Activated CD4-positive, alpha-beta memory T cell treated with anti-CD3 and anti-CD28 coated beads for 36 hours (primary cell): ENCODE measurements around the gene SRPX. TPM values are rescaled to one million over a fixed set of nuclear protein-coding genes. Genes with fewer than 3 reads are reported as not detected.

Experiments used
- CTCF ChIA-PET: fragments of 350-600 bp; sonication (Branson Sonifier 250); formaldehyde crosslinking; loops from one replicate; lab custom pipeline; 2021; ENCODE audit warnings: antibody characterized with exemption, inconsistent platforms; lab: Charles Lee
- POLR2A ChIA-PET: fragments of 350-600 bp; sonication (Branson Sonifier 250); formaldehyde crosslinking; loops from one replicate; lab custom pipeline; 2021; ENCODE audit warnings: antibody characterized with exemption; lab: Charles Lee
- DNase-seq: peaks from one replicate; pipeline ENCODE4 v3.0.0-alpha.2; 2020
- H3K27ac Mint-ChIP-seq: one replicate; pipeline ENCODE4 v1.8.0; 2021; ENCODE audit warnings: mixed read lengths
- H3K27me3 Mint-ChIP-seq: one replicate; pipeline ENCODE4 v1.8.0; 2021; ENCODE audit warnings: mixed read lengths
- H3K36me3 Mint-ChIP-seq: one replicate; pipeline ENCODE4 v1.8.0; 2021; ENCODE audit warnings: mixed read lengths
- H3K4me1 Mint-ChIP-seq: one replicate; pipeline ENCODE4 v1.8.0; 2021; ENCODE audit warnings: low read depth, mixed read lengths
- H3K4me3 Mint-ChIP-seq: one replicate; pipeline ENCODE4 v1.8.0; 2021; ENCODE audit warnings: mild to moderate bottlenecking, mixed read lengths
- H3K9me3 Mint-ChIP-seq: one replicate; pipeline ENCODE4 v1.8.0; 2021; ENCODE audit warnings: mixed read lengths
- intact Hi-C: fragments of 100-400 bp; cut with micrococcal nuclease; formaldehyde crosslinking; loops from one replicate; pipeline ENCODE4 v1.15.1; 2023
- total RNA-seq, 2 experiments: library from RNA; stranded (reverse); gene quantifications; one replicate each; pipeline ENCODE4 v1.2.3, GENCODE V29; 2021

Gene SRPX
- total RNA-seq, 2 experiments from 2014 or later = 0.24 TPM

GRCh38 chrX:38117485-38117884 lies 103.2 kb downstream of the SRPX start:
- Mint-ChIP-seq H3K27me3 (no peaks in the 10 kb centered on the region), H3K4me1 (no peaks in the 10 kb centered on the region), H3K4me3 (no peak overlapping the region), H3K27ac (no peak overlapping the region), H3K36me3 (no peaks in the 10 kb centered on the region), H3K9me3 (no peaks in the 10 kb centered on the region)
- no peak for DNase-seq
- POLR2A ChIA-PET = no interaction called here
- intact Hi-C loops = no loop called here
- CTCF ChIA-PET = no interaction called here

DNA sequence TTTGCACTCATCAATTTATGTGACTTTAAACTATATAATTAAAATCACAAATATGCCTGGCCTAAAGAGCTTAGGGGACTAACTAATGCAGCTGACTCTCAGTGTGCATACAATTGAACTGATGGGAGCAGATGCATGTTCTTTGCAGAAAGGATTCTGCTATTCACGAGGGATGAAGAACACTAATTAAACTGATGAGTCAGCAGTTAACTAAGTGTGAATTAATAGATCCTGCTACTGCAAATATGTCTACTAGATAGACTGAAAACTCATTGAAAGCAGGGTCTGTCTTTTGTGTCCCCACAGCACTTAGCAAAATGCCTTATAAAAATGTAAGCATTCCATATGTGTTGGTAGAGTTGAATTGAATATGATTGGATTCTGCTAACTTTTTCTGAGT lies 104.0 kb downstream of the SRPX start:
- H3K27me3 Mint-ChIP-seq = no peaks in the 10 kb centered on the region
- POLR2A ChIA-PET = no interaction called here
- intact Hi-C loops = no loop called here
- CTCF ChIA-PET = no interaction called here
- no peaks in the 10 kb centered on the region for H3K36me3 Mint-ChIP-seq
- H3K4me1 Mint-ChIP-seq = no peaks in the 10 kb centered on the region
- no peak overlapping the region for H3K4me3 Mint-ChIP-seq
- no peaks in the 10 kb centered on the region for H3K9me3 Mint-ChIP-seq
- no peak for DNase-seq
- no peak overlapping the region for H3K27ac Mint-ChIP-seq

GRCh38 chrX:38112566-38112965 lies 108.1 kb downstream of the SRPX start:
- H3K9me3 Mint-ChIP-seq = no peaks in the 10 kb centered on the region
- CTCF ChIA-PET = no interaction called here
- H3K4me1 Mint-ChIP-seq = no peaks in the 10 kb centered on the region
- no peak overlapping the region for H3K4me3 Mint-ChIP-seq
- DNase-seq = no peak
- POLR2A ChIA-PET = no interaction called here
- H3K36me3 Mint-ChIP-seq = no peaks in the 10 kb centered on the region
- intact Hi-C loops = no loop called here
- no peaks in the 10 kb centered on the region for H3K27me3 Mint-ChIP-seq
- no peak overlapping the region for H3K27ac Mint-ChIP-seq

DNA sequence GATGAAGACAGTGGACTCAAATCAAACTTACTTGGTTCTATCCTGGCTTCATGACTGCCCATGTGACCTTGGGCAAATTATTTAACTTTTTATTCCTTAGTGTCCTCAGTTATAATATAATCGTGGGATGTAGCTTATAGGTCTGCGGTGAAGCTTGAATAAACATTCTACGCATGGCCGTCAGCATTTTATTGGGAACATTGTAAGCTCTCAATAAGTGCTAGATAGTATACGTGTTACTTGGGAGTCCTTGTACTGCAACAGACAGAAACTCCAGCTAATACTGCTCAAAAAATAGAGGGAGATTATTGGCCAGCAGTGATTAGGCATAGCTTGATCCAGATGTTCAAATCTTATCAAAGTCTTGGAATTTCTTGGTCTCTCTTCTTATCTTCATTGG lies 109.5 kb downstream of the SRPX start:
- CTCF ChIA-PET = no interaction called here
- POLR2A ChIA-PET = no interaction called here

GRCh38 chrX:38110231-38110630 lies 110.4 kb downstream of the SRPX start:
- no peak overlapping the region for H3K4me3 Mint-ChIP-seq
- intact Hi-C loops = no loop called here
- POLR2A ChIA-PET = no interaction called here
- H3K36me3 Mint-ChIP-seq = no peaks in the 10 kb centered on the region
- CTCF ChIA-PET = no interaction called here
- H3K4me1 Mint-ChIP-seq = no peaks in the 10 kb centered on the region
- no peak for DNase-seq
- no peaks in the 10 kb centered on the region for H3K27me3 Mint-ChIP-seq
- H3K9me3 Mint-ChIP-seq = no peaks in the 10 kb centered on the region
- no peak overlapping the region for H3K27ac Mint-ChIP-seq

More for the DNA sequence above, 109.5 kb downstream of the SRPX start:
- intact Hi-C loops = no loop called here
- no peak for DNase-seq
- Mint-ChIP-seq H3K36me3 (no peaks in the 10 kb centered on the region), H3K27me3 (no peaks in the 10 kb centered on the region), H3K4me3 (no peak overlapping the region), H3K27ac (no peak overlapping the region), H3K4me1 (no peaks in the 10 kb centered on the region), H3K9me3 (no peaks in the 10 kb centered on the region)

DNA sequence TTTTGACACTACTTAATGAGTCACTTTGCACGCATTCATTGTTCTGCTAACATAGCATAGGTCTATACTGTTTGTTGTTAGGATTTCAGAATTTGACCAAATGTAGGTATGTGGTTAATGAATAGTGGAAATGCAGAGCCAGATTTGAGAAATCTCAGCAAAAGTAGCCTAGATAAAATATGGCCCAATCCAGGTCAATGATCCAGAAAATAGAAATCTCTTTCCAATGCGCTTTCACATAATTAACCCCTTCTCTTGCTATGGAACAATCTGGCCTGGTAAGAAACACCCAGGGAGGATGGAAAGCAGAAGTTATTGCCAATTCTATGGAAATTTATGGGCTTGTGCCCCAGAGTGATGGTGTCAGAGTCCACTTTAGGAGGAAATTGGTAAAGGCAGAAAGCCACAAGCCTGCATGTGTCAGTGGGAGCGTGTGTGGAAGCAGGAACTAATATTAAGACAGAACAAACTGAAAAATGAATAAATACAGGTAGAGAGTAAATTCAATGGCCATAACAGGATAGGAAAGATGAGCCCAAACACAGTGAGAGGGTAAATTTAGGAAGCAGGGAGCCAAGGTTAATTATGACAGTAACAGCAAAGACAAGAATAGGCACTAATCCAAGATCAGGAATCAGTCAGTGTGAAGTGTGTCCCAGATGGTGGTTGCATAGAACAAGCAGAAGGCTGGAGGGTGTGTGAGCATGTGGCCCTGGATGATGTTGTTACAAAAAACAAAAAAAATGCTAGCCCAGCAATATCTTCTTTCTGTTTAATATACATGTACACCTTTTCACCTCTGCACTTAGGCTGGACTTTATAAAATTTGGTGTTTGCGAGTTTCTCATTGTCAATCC lies 111.4 kb downstream of the SRPX start:
- Mint-ChIP-seq H3K4me3 (no peak overlapping the region), H3K9me3 (no peaks in the 10 kb centered on the region), H3K4me1 (no peaks in the 10 kb centered on the region), H3K36me3 (no peaks in the 10 kb centered on the region), H3K27ac (no peak overlapping the region), H3K27me3 (no peaks in the 10 kb centered on the region)
- ChIA-PET POLR2A (no interaction called here), CTCF (no interaction called here)
- intact Hi-C loops = no loop called here
- DNase-seq = no peak

GRCh38 chrX:38108364-38108763 lies 112.3 kb downstream of the SRPX start:
- POLR2A ChIA-PET = no interaction called here
- H3K36me3 Mint-ChIP-seq = no peaks in the 10 kb centered on the region

DNA sequence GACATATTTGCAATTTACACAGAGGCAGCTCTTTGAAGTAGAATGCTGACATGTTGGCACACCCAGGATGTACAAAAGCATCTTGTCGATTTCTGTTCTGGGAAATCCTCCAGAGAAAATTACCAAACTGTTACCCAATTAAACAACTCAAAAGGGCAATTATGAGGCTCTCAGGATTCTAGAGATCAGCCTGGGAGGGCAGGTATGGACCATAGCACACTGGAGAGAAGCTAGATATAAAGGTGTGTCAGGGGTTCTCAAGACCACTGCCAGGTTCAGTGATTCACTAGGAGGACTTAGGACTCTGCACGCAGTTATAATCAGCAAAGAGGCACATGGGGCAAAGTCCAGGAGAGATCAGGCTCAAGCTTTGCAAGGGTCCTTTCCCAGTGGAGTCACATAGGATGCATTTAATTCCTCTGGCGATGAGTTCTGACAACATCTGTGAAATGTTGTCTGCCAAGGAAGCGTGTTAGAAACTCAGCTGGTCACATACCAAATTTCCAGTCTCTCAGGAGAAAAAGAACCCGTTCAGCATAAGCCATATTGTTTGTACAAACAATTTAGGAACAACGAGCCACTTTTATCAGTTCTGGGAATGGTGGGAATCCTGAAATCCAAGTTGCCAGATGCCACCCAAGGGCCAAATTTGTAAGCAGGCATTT lies 113.5 kb downstream of the SRPX start:
- intact Hi-C loops = no loop called here
- H3K4me3 Mint-ChIP-seq = no peak overlapping the region
- no peak overlapping the region for H3K27ac Mint-ChIP-seq
- ChIA-PET POLR2A (no interaction called here), CTCF (no interaction called here)
- H3K36me3 Mint-ChIP-seq = no peaks in the 10 kb centered on the region
- H3K27me3 Mint-ChIP-seq = no peaks in the 10 kb centered on the region
- no peaks in the 10 kb centered on the region for H3K4me1 Mint-ChIP-seq
- DNase-seq = no peak
- no peaks in the 10 kb centered on the region for H3K9me3 Mint-ChIP-seq

More at GRCh38 chrX:38108364-38108763, 112.3 kb downstream of the SRPX start:
- Mint-ChIP-seq H3K27ac (no peak overlapping the region), H3K9me3 (no peaks in the 10 kb centered on the region), H3K4me3 (no peak overlapping the region), H3K4me1 (no peaks in the 10 kb centered on the region), H3K27me3 (no peaks in the 10 kb centered on the region)
- intact Hi-C loops = no loop called here
- DNase-seq = no peak
- CTCF ChIA-PET = no interaction called here

GRCh38 chrX:38105216-38105725 lies 115.4 kb downstream of the SRPX start:
- Mint-ChIP-seq H3K4me1 (no peaks in the 10 kb centered on the region), H3K36me3 (no peaks in the 10 kb centered on the region), H3K27ac (no peak overlapping the region), H3K9me3 (no peaks in the 10 kb centered on the region), H3K4me3 (no peak overlapping the region), H3K27me3 (no peaks in the 10 kb centered on the region)
- DNase-seq = no peak
- POLR2A ChIA-PET = no interaction called here
- intact Hi-C loops = no loop called here
- CTCF ChIA-PET = no interaction called here

GRCh38 chrX:38103857-38104812 lies 116.5 kb downstream of the SRPX start:
- Mint-ChIP-seq H3K36me3 (no peaks in the 10 kb centered on the region), H3K4me3 (no peak overlapping the region), H3K27me3 (no peaks in the 10 kb centered on the region), H3K9me3 (no peaks in the 10 kb centered on the region), H3K27ac (no peak overlapping the region), H3K4me1 (no peaks in the 10 kb centered on the region)
- POLR2A ChIA-PET = no interaction called here
- CTCF ChIA-PET = no interaction called here
- intact Hi-C loops = no loop called here
- DNase-seq = no peak

DNA sequence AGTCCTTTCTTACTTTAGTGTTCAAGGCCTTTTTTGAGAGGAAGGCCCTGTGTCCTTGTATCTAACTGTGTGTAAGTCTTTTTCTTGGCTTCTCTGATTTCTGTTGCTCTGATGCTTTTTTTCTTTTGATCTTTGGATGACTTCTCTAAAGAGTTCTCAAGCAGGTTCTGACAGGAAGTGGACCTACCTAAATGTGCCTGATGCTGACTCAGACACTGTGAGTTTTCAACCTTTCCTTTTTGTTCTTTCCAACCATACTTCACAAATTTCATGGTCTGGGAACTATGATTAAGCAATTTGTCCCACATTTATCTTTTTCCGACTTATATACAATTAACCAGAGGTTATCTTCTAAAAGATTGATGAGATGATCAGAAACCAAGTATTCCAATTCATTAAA lies 117.8 kb downstream of the SRPX start:
- CTCF ChIA-PET = no interaction called here
- POLR2A ChIA-PET = no interaction called here
- Mint-ChIP-seq H3K4me1 (no peaks in the 10 kb centered on the region), H3K27me3 (no peaks in the 10 kb centered on the region), H3K27ac (no peak overlapping the region), H3K4me3 (no peak overlapping the region), H3K9me3 (no peaks in the 10 kb centered on the region), H3K36me3 (no peaks in the 10 kb centered on the region)
- intact Hi-C loops = no loop called here
- DNase-seq = no peak

DNA sequence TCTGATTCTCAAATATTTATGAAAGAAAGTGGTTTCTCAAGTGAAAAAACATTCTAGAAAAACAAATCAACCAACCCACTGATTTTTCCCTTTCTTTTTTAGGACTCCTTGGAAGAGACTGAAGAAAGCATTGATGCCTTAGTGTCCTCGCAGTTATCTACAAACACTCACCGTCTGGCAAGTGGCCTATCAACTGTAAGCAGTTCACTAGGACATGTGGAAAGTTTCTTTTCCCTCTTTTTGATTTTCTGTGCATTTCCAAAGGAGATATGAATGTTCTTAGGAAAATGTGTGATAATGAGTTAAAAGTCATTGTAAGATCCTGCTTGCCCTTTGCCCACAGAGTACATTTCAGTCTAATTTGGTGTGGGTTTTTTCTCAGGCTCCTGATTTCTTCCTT lies 118.4 kb downstream of the SRPX start:
- POLR2A ChIA-PET = no interaction called here
- H3K4me3 Mint-ChIP-seq = no peak overlapping the region
- intact Hi-C loops = no loop called here
- no peaks in the 10 kb centered on the region for H3K9me3 Mint-ChIP-seq
- H3K4me1 Mint-ChIP-seq = no peaks in the 10 kb centered on the region
- no peaks in the 10 kb centered on the region for H3K27me3 Mint-ChIP-seq
- no peak overlapping the region for H3K27ac Mint-ChIP-seq
- H3K36me3 Mint-ChIP-seq = no peaks in the 10 kb centered on the region
- CTCF ChIA-PET = no interaction called here
- DNase-seq = no peak
